ENCODE results near the gene DDX51.

GRCh38 chr12:132142679-132143335, 1.3 kb downstream of the DDX51 start:
- no peak for TF ChIP-seq CTCF (IDR thresholded peaks at IDR 0.05; ENCODE audit: low read depth, low read length, missing input control)
- no peak for TF ChIP-seq YY1 (IDR thresholded peaks at IDR 0.05)
- TF ChIP-seq REST (IDR thresholded peaks at IDR 0.05): no peak
- TF ChIP-seq JUND (IDR thresholded peaks at IDR 0.05): no peak
- TF ChIP-seq TAF1 (conservative IDR thresholded peaks at IDR 0.05): no peak
- TF ChIP-seq MAX (IDR thresholded peaks at IDR 0.05): no peak
- no peak for TF ChIP-seq GABPA (IDR thresholded peaks at IDR 0.05 in 1 of 2, conservative IDR thresholded peaks at IDR 0.05 in 1 of 2)
- no peak for TF ChIP-seq ATF3 (IDR thresholded peaks at IDR 0.05)
- no peak for TF ChIP-seq ZBTB33 (IDR thresholded peaks at IDR 0.05)
- no peak for TF ChIP-seq NR2F2 (IDR thresholded peaks at IDR 0.05)
- no peak for TF ChIP-seq RAD21 (IDR thresholded peaks at IDR 0.05)
- no peak for TF ChIP-seq HNF4A (conservative IDR thresholded peaks at IDR 0.05)
- TF ChIP-seq SP1 (IDR thresholded peaks at IDR 0.05): no peak

Measured in liver (tissue), 3 donors.